Thyroid gland (tissue), 4 donors: Measurements from ENCODE around the gene GZMA.

ENCODE experiments used
- CTCF ChIP-seq, 6 experiments: fragments of 200-600 bp in 3 of 6; fragments of 450-650 bp in 3 of 6; sonication (generic) in 3 of 6; IDR thresholded peaks; one replicate each; pipeline ENCODE4 v1.5.1; 2016 to 2019; ENCODE audit warnings: antibody characterized with exemption in 6 of 6, mild to moderate bottlenecking in 2 of 6, inconsistent platforms in 1 of 6, moderate library complexity in 1 of 6
- POLR2A ChIP-seq, 2 donors: fragments of 450-650 bp; IDR thresholded peaks; one replicate each; pipeline ENCODE4 v1.6.1; 2017; ENCODE audit warnings: antibody characterized with exemption in 2 of 2, mild to moderate bottlenecking in 2 of 2, moderate library complexity in 1 of 2

GRCh38 chr5:55063220-55063863, 39.1 kb upstream of the GZMA start:
- no peak for TF ChIP-seq CTCF (IDR thresholded peaks at IDR 0.05)
- no peak for TF ChIP-seq POLR2A (IDR thresholded peaks at IDR 0.05)
